GM18505 (cell line): Measurements from ENCODE around the gene AARS2.
A peak's percentile ranks its signal among the peaks of the same experiment; 100 is the strongest.

Experiments
- ATAC-seq: cut with Tn5 transposase; IDR thresholded peaks from one replicate; pipeline ENCODE4 v1.9.1; 2021; ENCODE audit not compliant: unreplicated experiment
- POLR2A ChIP-seq: IDR thresholded peaks from 4 replicates; pipeline ENCODE4 v1.6.1; 2011; ENCODE audit warnings: borderline replicate concordance; ENCODE audit not compliant: insufficient read depth, insufficient read length; ENCODE audit errors: extremely low read depth

The AARS2 gene

GRCh38 chr6:44255105-44255808 is 57.9 kb downstream of the AARS2 start:
- TF ChIP-seq POLR2A: peak; percentile 21
- ATAC-seq: no peak

- peak; percentile 48 for TF ChIP-seq POLR2A
- no peak for ATAC-seq
Measured at GRCh38 chr6:44254191-44255104, 58.7 kb downstream of the AARS2 start.

- no peak for TF ChIP-seq POLR2A
- no peak for ATAC-seq
Measured at GRCh38 chr6:44253307-44254101, 59.6 kb downstream of the AARS2 start.

GRCh38 chr6:44251576-44252524 is 61.3 kb downstream of the AARS2 start:
- peak; percentile 26 for TF ChIP-seq POLR2A

GRCh38 chr6:44250718-44251123 is 62.4 kb downstream of the AARS2 start:
- TF ChIP-seq POLR2A: no peak
- ATAC-seq: no peak

More at GRCh38 chr6:44251576-44252524, 61.3 kb downstream of the AARS2 start:
- no peak for ATAC-seq

GRCh38 chr6:44250067-44250717 is 63.0 kb downstream of the AARS2 start:
- TF ChIP-seq POLR2A: no peak
- no peak for ATAC-seq
